Mammary epithelial cell (primary cell): Measurements from ENCODE around the gene BRSK1.

Source experiments
- CTCF ChIP-seq, 2 donors: IDR thresholded peaks in 1 of 2; conservative IDR thresholded peaks in 1 of 2; 2 replicates each; pipeline ENCODE4 v1.5.1; 2011 to 2012; ENCODE audit warnings: inconsistent platforms in 2 of 2, low read length in 2 of 2, mild to moderate bottlenecking in 2 of 2, control low read depth in 1 of 2, low read depth in 1 of 2; ENCODE audit not compliant: insufficient read depth in 1 of 2; ENCODE audit errors: extremely low read depth in 1 of 2
- EZH2 ChIP-seq: IDR thresholded peaks from 2 replicates; pipeline ENCODE4 v1.6.1; 2012; ENCODE audit warnings: low read length, inconsistent platforms, borderline replicate concordance

GRCh38 chr19:55239004-55239403 is 44.8 kb upstream of the BRSK1 start:
- TF ChIP-seq EZH2 (no peak), CTCF (conservative IDR thresholded peaks at IDR 0.05 in 1 of 2, IDR thresholded peaks at IDR 0.05 in 1 of 2; ENCODE audit: extremely low read depth in 1 of 2, insufficient read depth in 1 of 2, low read depth in 1 of 2, low read length in 2 of 2) (no peak)
